HG03575 (cell line): ENCODE results near the gene INO80D.
"Not testable (repeated sequence)": the region's sequence is repeated elsewhere in the genome, so short reads cannot be mapped to it uniquely, and the experiment has no call there.

Experiments used
- ATAC-seq: cut with Tn5 transposase; IDR thresholded peaks from one replicate; pipeline ENCODE4 v1.9.1; 2021; ENCODE audit not compliant: unreplicated experiment, insufficient number of reproducible peaks, low FRiP score; ENCODE audit errors: extremely low read depth

INO80D gene

GRCh38 chr2:206084870-206085741, 868 bp downstream of the INO80D start:
- ATAC-seq, result no peak

GRCh38 chr2:206084439-206084869, 1.5 kb downstream of the INO80D start:
- no peak for ATAC-seq

GRCh38 chr2:206083602-206084438, 2.2 kb downstream of the INO80D start:
- ATAC-seq, result no peak

GRCh38 chr2:206082298-206082843, 3.6 kb downstream of the INO80D start:
- ATAC-seq, result no peak

GRCh38 chr2:206080927-206081326, 5.0 kb downstream of the INO80D start:
- ATAC-seq, result no peak

- ATAC-seq, result no peak
Observed at GRCh38 chr2:206079699-206080465, 6.1 kb downstream of the INO80D start.

- not testable (repeated sequence) for ATAC-seq
Observed at GRCh38 chr2:206077879-206078278, 8.1 kb downstream of the INO80D start.

GRCh38 chr2:206075113-206075512, 10.9 kb downstream of the INO80D start:
- no peak for ATAC-seq

- no peak for ATAC-seq
Observed at GRCh38 chr2:206071807-206072206, 14.2 kb downstream of the INO80D start.

GRCh38 chr2:206069417-206069816, 16.6 kb downstream of the INO80D start:
- ATAC-seq, result no peak

- ATAC-seq, result no peak
Observed at GRCh38 chr2:206068207-206068606, 17.8 kb downstream of the INO80D start.

GRCh38 chr2:206064077-206064476, 21.9 kb downstream of the INO80D start:
- no peak for ATAC-seq

GRCh38 chr2:206063635-206064034, 22.3 kb downstream of the INO80D start:
- no peak for ATAC-seq

- ATAC-seq, result no peak
Observed at GRCh38 chr2:206062724-206063123, 23.2 kb downstream of the INO80D start.

GRCh38 chr2:206056286-206056685, 29.7 kb downstream of the INO80D start:
- ATAC-seq, result no peak

- no peak for ATAC-seq
Observed at GRCh38 chr2:206054952-206055351, 31.0 kb downstream of the INO80D start.

GRCh38 chr2:206051912-206052311, 34.1 kb downstream of the INO80D start:
- ATAC-seq, result no peak

- ATAC-seq, result no peak
Observed at GRCh38 chr2:206049392-206049791, 36.6 kb downstream of the INO80D start.

GRCh38 chr2:206045251-206045650, 40.7 kb downstream of the INO80D start:
- no peak for ATAC-seq
